Measurements from ENCODE around the gene MPIG6B.

Gene MPIG6B

GRCh38 chr6:31727717-31728671 is 4.8 kb downstream of the MPIG6B start:
- DNase-seq (ENCODE audit: low read depth): no peak
- TF ChIP-seq CTCF (IDR thresholded peaks at IDR 0.05; ENCODE audit: control insufficient read depth, insufficient read depth, low read depth, low read length, missing control alignments): no peak

GRCh38 chr6:31728767-31729514 is 5.8 kb downstream of the MPIG6B start, which contains the start of gene DDAH2:
Gene DDAH2 (minus strand): TSS chr6:31729299. CDS start chr6:31729161, 138 bp downstream.
- TF ChIP-seq CTCF (IDR thresholded peaks at IDR 0.05; ENCODE audit: control insufficient read depth, insufficient read depth, low read depth, low read length, missing control alignments): peak; percentile 70
- no peak for DNase-seq (ENCODE audit: low read depth)

More at GRCh38 chr6:31727717-31728671, 4.8 kb downstream of the MPIG6B start:
- H3K4me3 ChIP-seq (ENCODE audit: control insufficient read depth, low read depth, low read length): peak overlapping the region; percentile 83

GRCh38 chr6:31729515-31729978 is 6.4 kb downstream of the MPIG6B start:
- peak overlapping the region; percentile 83 for H3K4me3 ChIP-seq (ENCODE audit: control insufficient read depth, low read depth, low read length)
- no peak for DNase-seq (ENCODE audit: low read depth)
- no peak for TF ChIP-seq CTCF (IDR thresholded peaks at IDR 0.05; ENCODE audit: control insufficient read depth, insufficient read depth, low read depth, low read length, missing control alignments)

More at GRCh38 chr6:31728767-31729514, 5.8 kb downstream of the MPIG6B start, which contains the start of gene DDAH2:
- H3K4me3 ChIP-seq (ENCODE audit: control insufficient read depth, low read depth, low read length): peak within 1 kb of the TSS; percentile 83

GRCh38 chr6:31729979-31730630 is 6.9 kb downstream of the MPIG6B start:
- no peak for TF ChIP-seq CTCF (IDR thresholded peaks at IDR 0.05; ENCODE audit: control insufficient read depth, insufficient read depth, low read depth, low read length, missing control alignments)
- DNase-seq (ENCODE audit: low read depth): no peak
- peak overlapping the region; percentile 83 for H3K4me3 ChIP-seq (ENCODE audit: control insufficient read depth, low read depth, low read length)

GRCh38 chr6:31730631-31731086 is 7.5 kb downstream of the MPIG6B start:
- no peak for DNase-seq (ENCODE audit: low read depth)
- peak overlapping the region; percentile 83 for H3K4me3 ChIP-seq (ENCODE audit: control insufficient read depth, low read depth, low read length)
- no peak for TF ChIP-seq CTCF (IDR thresholded peaks at IDR 0.05; ENCODE audit: control insufficient read depth, insufficient read depth, low read depth, low read length, missing control alignments)

GRCh38 chr6:31732029-31732428 is 8.9 kb downstream of the MPIG6B start:
- no peak for DNase-seq (ENCODE audit: low read depth)
- H3K4me3 ChIP-seq (ENCODE audit: control insufficient read depth, low read depth, low read length): no peak overlapping the region
- TF ChIP-seq CTCF (IDR thresholded peaks at IDR 0.05; ENCODE audit: control insufficient read depth, insufficient read depth, low read depth, low read length, missing control alignments): no peak
